Measurements from ENCODE around the gene SRRM5.
"Not testable (repeated sequence)": the region's sequence is repeated elsewhere in the genome, so short reads cannot be mapped to it uniquely, and the experiment has no call there.

SRRM5 gene, protein sequence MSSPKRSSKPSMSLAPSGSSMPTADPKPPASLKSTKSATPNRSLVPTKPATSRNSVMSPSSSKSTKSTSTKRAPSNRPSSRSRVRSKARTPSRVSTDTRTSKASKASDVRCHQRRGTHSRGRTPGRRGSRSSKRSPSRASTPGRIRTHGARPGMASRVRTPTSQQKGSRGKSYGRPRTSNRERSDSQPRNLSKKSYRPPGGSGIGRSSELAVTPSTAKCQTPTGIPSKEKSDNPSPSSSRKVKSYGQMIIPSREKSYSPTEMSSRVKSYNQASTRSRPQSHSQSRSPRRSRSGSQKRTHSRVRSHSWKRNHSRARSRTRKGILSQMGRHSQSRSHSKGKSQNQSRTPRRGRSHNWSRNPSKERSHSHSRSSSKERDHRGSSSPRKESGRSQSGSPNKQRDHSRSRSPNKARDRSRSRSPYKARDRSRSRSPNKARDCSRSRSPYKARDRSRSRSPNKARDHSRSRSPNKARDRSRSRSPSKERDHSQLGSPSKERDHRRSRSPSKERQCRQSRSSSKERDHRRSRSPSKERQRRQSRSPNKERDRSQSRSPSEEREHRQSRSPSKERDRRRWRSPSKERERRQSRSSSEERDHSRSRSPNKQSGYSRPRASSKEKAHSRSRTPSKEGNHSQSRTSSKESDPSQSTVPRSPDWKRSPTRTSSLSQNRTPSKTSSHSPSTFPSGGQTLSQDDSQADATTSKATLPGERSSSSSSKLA

GRCh38 chr19:43611788-43612187, at the start of gene SRRM5:
SRRM5 (plus strand) TSS chr19:43612088; CDS start chr19:43612122, 34 bp downstream.
- DNase-seq (ENCODE audit: low read depth), result no peak

DNA sequence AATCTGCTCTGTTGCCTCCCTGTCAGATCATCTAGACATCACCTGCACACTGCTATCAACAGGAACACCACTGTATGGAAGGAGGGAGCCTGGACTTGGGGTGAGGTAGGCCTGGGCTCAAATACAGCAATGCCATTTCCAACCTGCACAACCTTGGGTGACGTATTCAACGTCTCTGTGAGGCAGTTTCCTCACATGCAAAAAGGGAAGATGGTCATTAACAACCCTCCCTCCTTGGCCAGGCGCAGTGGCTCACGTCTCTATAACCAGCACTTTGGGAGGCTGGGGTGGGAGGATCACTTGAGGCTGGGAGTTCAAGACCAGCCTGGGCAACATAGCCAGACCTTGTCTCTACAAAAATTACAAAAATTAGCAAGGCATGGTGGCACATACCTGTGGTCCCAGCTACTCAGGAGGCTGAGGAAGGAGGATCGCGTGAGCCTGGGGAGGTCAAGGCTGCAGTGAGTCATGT, 49.6 kb upstream of the SRRM5 start:
- DNase-seq (ENCODE audit: low read depth), result no peak

DNA sequence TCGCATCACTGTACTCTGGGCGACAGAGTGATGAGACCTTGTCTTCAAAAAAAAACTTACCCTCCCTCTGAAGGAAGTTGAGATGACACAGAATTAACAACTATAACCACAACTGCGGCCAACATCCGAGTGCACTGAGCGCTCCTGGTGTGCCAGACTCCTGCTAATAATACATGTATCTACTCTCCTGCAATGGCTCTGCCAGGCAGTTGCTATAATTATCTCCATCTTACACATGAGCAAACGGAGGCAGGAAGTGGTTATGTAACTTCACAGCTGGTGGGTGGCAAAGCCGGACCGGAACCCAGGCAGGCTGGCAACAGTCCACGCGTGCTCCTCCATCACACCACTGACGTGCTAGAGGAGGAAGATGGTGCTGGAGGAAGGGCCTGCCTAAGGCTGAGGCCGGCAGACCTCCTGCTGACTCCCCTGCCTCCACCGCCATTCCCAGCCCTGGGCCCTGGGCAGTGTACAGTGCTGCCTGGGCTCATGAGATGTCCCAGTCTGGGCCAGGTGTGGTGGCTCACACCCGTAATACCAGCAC, 49.1 kb upstream of the SRRM5 start:
- DNase-seq (ENCODE audit: low read depth), result peak; percentile 54

DNA sequence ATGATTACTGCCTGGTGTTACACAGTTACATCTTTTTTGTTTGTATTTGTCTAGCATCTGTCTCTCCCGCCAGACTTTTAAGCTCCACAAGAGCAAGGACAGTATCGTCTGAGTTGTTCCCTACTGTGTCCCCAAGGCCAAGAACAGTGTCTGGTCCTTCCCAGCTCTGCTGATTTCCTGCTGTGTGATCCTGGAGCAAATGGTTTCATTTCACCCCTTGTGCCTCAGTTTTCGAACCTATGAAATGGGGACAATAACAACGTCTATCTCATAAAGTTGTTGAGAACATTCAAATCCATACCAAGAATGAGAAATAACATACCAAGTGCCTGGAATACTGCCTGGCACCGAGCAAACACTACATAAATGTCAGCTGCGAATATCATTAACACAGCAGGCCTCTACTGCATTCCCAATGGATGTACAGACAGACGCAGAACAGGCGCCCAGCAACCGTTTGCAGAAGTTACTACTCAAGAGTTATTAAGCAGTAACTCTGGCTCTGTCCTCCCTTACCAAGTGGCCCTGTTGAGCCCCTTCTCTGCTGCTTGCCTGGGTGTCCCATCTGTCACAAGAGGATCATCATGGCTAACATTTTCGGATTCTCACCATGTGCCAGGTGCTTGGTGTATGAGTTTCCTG, 48.0 kb upstream of the SRRM5 start:
- DNase-seq (ENCODE audit: low read depth), result no peak

GRCh38 chr19:43564800-43565199, 47.1 kb upstream of the SRRM5 start:
- no peak for DNase-seq (ENCODE audit: low read depth)

GRCh38 chr19:43569657-43570056, 42.2 kb upstream of the SRRM5 start:
- DNase-seq (ENCODE audit: low read depth), result no peak

DNA sequence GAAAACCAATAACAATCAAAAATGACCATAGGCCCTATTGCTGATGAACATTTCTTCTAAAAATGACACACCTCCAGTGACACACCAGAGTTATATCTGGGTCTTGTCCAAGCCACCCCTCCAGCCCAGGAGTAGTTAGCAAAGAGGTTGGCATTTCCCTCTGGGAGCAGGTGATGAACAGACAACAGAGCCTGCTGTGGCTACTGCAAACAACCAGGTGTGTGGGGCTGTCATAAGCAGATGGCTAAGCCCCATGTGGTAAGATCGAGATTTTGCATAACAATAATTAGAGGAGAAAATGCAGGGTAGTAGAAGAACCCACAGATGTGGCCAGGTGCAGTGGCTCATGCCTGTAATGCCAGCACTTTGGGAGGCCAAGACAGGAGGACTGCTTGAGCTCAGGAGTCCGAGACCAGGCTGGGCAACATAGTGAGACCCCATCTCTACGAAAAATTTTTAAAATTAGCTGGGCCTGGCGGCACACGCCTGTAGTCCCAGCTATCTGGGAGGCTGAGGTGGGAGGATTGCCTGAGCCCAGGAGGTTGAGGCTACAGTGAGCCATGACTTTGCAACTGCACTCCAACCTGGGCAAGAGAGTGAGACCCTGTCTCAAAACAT, 41.6 kb upstream of the SRRM5 start:
- no peak for DNase-seq (ENCODE audit: low read depth)

GRCh38 chr19:43572171-43572588, 39.7 kb upstream of the SRRM5 start:
- no peak for DNase-seq (ENCODE audit: low read depth)

DNA sequence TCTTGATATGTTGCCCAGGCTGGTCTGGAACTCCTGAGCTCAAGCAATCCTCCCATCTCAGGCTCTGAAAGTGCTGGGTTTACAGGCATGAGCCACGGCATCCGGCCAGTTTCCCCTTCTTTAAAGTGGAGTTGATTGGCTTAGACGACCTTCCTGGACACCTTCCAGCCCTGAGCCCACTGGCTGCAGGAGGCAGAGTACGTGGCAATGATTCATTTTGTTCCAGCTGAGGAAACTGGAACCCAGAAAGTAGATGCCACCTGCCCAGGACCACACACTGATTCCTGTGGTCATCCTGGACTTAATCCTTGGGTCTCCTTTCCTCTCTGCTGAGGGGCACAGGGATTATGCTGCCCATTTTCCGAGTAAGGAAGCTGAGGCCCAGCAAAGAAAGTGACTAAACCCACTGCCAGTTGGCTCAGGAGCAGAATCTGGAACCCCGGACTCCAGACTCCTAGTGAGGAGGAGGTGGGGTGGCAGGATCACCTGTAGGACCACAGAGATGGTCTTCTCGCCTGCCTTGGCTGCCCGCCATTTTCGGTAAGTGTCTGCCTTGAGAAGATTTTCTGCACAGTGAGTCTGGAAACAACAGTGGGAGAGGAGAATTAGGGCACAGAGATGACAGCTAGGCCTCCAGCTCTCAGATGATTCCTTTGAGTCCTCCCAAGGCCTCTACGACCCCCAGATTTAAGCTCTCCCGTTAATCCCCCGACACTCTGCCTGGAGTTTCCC, 37.3 kb upstream of the SRRM5 start:
- DNase-seq (ENCODE audit: low read depth), result no peak

DNA sequence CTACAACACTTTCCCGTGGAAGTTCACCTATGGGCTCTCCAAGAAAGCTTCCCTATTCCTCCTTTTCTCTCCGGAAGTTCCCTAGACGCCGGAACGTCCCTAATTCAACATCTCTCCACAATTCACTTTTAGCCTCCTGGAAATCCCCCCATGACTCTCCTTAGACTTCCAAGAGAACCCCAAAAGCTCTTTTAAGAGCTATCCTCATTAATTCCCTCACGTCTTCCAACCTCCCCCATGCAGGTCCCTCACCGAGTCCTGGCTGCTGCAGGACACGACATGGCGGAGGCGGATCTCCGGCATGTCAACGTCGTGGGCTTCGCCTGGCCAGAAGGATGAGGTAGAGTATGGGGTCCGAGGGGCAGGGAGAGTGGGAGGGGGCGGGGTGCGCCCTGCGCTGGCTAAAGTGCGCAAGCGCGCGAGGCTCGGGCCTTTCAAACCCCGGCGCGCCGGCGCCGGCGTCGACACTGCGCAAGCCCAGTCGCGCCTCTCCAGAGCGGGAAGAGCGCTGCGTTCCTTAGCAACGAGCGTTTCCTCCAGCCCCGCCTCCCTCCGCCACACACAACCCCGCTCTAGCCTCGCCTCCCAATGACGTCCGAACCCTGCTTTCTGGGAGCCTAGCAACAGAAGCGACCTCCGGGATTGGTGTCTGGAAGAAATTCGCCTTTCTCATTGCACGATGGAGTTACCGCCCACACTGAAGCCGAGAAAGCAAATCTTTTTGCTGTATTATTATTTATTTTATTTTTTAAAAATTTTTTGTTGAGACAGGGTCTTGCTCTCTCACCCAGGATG, 36.5 kb upstream of the SRRM5 start, which contains the start of the genes PINLYP and XRCC1:
TSS of gene PINLYP (plus strand) at position 646 of the 795 bp plus-strand sequence. CDS start 1,391 bp downstream, outside the sequence.
TSS of gene XRCC1 (minus strand) at position 372 of the 795 bp plus-strand sequence. CDS start at position 303, 69 bp downstream.
- DNase-seq (ENCODE audit: low read depth), result peak; percentile 97

DNA sequence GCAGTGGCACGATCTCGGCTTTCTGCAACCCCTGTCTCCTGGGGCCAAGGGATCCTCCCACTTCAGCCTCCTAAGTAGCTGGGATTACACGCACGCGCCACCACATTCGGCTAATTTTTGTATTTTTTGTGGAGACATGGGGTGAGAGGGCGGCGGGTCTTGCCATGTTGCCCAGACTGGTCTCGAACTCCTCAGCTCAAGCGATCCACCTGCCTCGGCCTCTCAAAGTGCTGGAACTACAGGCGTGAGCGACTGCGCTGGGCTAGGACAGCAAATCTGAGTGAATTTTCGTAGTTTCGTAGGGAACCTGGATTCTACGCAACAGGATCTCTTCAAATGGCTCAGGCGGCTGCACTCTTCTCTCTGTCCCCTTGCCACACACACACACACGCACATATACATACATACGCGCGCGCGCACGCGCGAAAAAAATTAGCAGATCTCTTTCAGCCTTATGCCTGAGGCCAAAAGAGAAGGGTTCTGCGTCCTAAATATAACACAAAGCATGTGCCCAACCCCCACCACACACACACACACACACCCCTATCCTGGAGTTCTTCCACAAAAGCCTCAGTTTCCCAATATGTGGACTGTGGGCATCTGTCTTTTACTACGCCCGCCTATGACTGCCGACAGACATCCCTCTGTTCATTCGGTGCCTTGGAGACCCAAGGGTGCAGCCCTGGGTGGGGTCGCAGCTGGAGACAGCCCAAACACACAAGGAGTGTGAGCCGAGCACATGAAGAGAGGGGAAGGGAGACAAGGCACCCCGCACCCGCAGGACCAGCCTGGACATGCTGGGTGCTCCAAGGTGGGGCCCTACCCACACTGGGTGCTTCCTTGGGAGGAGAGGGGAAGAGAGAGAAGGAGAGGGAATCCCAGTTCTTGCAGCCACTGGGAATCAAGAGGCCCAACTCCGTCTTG, 35.7 kb upstream of the SRRM5 start:
- DNase-seq (ENCODE audit: low read depth), result no peak

DNA sequence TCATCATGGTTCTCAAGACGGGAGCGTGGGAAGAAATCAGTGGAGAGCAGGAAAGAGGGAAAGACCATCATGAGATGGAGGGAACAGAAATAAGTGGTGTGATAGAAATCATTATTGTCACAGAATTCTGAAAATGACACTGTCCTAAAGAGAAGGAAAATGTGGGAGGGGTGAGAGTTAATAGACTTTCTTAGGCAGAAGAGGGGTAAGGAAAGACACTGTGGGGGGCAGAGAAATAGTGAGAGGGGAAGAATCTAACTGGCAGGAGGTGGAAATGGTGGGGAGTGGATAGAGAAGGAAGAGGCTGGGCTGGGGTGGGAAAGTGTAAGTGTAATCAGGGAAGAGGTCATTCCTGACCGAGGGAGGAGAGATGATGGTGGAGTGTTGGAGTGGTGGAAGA, 33.1 kb upstream of the SRRM5 start:
- no peak for DNase-seq (ENCODE audit: low read depth)

- DNase-seq (ENCODE audit: low read depth), result no peak
These were observed 30.4 kb upstream of the SRRM5 start for GRCh38 chr19:43581467-43581866.

GRCh38 chr19:43582495-43582894, 29.4 kb upstream of the SRRM5 start:
- DNase-seq (ENCODE audit: low read depth), result no peak

DNA sequence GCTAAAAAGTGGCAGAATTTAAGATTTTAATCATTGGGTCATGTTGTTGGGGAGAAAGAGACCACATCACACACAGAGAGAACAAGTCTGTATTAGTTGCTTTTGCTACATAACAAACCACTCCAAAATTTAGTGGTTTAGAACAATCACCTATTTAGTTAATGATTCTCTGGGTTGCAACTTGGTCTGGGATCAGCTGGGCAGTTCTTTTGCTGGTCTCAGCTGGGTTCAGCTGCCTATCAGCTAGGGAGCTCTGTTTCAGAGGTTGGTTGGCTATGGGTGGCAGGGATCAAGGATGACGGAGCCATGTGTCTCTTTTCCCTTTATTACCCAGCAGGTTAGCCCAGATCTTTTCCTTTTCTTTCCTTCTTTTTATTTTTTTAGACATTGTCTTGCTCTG, 27.4 kb upstream of the SRRM5 start:
- DNase-seq (ENCODE audit: low read depth), result no peak

DNA sequence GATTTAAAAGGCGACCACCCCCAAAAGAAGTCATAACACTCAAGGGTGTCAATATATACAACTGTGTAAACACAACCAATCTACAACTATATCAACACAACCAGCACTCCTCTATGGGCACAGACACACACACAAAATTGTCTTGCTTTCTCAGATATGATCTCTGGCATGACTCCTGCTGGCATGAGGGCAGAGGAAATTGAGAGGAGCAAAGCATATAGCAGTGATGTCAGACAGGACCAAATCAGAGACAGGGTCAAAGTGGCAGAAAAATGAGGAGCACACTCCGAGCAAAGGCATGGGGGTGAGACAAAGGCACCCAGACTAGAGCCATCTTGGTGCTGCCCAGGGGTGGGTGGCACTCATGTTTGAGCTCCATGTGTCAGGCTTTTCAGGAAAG, 25.5 kb upstream of the SRRM5 start:
- DNase-seq (ENCODE audit: low read depth), result no peak

- not testable (repeated sequence) for DNase-seq (ENCODE audit: low read depth)
These were observed 24.9 kb upstream of the SRRM5 start for GRCh38 chr19:43587029-43587428.

DNA sequence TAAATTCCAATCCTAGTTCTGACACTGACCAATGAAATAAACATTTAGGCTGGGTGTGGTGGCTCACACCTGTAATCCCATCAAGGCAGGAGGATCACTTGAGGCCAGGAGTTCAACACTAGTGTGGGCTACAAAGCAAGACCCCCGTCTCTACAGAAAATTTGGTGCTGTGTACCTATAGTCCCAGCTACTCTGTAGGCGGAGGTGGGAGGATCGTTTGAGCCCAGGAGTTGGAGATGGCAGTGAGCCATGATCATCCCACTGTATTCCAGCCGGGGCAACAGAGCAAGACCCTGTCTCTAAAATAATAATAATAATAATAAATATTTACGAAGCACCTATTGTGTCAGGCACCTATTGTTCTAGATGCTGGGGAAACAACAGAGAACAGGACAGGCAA, 22.6 kb upstream of the SRRM5 start:
- no peak for DNase-seq (ENCODE audit: low read depth)

- DNase-seq (ENCODE audit: low read depth), result no peak
These were observed 22.2 kb upstream of the SRRM5 start for GRCh38 chr19:43589678-43590077.
